HT-29 (cell line): ENCODE data around the gene EIF2B5. TPM values are rescaled to one million over a fixed set of nuclear protein-coding genes. Genes with fewer than 3 reads are reported as not detected.
"Not testable (repeated sequence)": the region's sequence is repeated elsewhere in the genome, so short reads cannot be mapped to it uniquely, and the experiment has no call there.

Experiments
- DNase-seq: peaks from one replicate; pipeline ENCODE4 v3.0.0-alpha.2; 2015; ENCODE audit warnings: low spot score
- total RNA-seq: library from RNA; depleted of rRNA; stranded (reverse); fragments of >200 nt; shearing (Covaris generic); gene quantifications from 2 replicates; pipeline ENCODE4 v1.2.3, GENCODE V29; 2014

EIF2B5 gene
- total RNA-seq, 1 experiment from 2014 or later = 36.2 TPM

DNA sequence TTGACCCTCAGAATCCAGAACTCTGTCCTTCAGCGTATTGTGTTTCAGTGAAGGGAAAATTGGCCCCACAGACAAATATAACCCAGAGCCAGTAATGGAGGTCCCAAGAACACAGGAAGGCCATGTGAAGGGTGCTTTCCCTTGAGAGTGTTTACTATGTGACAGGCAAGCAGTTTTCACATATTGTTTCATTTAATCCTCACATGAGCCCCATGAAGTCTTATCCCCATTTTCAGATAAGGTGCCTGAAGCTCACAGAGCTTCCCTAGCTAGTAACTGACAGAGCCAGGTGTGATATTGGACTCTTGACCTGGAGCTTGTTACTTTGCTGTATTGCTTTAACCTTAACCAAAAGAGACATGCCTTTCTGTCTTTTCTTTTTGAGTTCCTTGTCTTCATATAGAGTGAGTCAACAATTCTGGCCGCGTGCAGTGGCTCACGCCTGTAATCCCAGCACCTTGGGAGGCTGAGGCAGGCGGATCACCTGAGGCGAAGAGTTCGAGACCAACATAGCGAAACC, 10.7 kb downstream of the EIF2B5 start:
- no peak for DNase-seq

- DNase-seq = no peak
Measured at GRCh38 chr3:184148076-184148475, 12.9 kb downstream of the EIF2B5 start.

- DNase-seq = no peak
Measured at GRCh38 chr3:184149123-184149522, 14.0 kb downstream of the EIF2B5 start.

DNA sequence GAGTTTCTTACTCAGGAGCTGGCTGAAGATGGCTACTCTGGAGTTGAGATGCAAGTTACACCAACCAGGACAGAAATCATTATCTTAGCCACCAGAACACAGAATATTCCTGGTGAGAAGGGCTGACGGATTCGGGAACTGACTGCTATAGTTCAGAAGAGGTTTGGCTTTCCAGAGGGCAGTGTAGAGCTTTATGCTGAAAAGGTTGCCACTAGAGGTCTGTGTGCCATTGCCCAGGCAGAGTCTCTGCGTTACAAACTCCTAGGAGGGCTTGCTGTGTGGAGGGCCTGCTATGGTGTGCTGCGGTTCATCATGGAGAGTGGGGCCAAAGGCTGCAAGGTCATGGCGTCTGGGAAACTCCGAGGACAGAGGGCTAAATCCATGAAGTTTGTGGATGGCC, 14.6 kb downstream of the EIF2B5 start:
- DNase-seq = peak; percentile 45

- peak; percentile 71 for DNase-seq
Measured at GRCh38 chr3:184154885-184155643, 19.9 kb downstream of the EIF2B5 start, which contains the start of gene DVL3. TSS of gene DVL3 (plus strand) at chr3:184155377. CDS start at chr3:184155636, 259 bp downstream.

DNA sequence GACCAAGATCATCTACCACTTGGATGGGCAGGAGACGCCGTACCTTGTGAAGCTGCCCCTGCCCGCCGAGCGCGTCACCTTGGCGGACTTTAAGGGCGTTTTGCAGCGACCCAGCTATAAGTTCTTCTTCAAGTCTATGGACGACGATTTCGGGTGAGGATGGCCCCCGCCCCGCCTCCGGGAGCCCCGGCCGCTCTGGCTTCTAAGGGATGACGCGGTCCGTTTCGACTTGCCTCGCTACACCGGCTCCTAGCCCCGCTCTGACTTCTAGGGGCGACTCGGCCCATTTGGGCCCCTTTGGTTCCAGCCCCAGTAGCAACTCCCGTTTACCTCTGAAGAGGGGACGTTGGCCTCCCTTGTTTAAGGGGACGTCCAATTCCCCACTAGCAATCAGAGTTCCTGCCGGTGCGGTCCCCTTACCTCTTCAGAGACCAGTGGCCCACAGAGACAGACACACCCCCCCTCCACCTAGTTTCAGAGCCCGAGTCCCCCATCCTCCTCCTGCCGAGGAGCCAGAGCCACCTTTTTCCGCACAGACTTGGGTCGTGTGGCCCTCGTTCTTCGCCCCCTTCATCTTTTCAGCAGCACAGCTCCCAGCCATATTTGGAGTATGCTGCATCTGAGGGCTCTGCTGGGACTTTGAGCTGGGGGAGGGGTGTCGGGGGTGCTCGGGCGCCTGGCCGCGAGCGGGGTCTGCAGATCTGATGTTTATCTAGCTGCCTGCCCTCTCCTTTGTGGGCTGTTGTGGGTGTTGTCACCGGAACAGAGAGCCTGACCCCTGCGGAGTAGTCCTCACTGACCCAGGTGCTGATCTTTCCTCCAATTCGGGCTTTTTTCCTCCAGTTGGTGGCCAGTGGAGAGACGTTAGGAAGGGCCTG, 20.7 kb downstream of the EIF2B5 start:
- DNase-seq = peak; percentile 33

DNA sequence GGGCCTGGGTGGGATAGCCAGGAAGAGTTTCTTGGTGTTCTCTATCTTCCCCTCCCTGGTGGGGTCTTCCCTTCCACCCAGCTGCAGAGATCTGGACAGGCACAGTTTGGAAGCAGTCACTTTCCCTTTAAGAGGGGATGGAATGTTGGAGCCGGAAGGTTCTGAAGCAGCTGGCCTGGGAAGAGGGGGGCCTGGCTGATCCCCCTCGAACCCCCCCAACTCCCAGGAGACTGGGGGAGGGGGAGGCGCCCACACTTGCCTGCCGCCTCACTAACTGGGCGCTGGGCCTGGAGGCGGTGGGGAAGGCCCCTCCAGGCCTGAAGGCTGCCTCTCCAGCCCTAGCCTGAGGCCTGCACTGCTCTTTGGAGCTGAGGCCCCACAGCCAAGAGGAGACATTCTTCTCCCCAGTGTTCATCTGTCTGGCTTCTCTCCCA, 21.4 kb downstream of the EIF2B5 start:
- peak; percentile 32 for DNase-seq

- DNase-seq = no peak
Measured at GRCh38 chr3:184157206-184157605, 22.0 kb downstream of the EIF2B5 start.

DNA sequence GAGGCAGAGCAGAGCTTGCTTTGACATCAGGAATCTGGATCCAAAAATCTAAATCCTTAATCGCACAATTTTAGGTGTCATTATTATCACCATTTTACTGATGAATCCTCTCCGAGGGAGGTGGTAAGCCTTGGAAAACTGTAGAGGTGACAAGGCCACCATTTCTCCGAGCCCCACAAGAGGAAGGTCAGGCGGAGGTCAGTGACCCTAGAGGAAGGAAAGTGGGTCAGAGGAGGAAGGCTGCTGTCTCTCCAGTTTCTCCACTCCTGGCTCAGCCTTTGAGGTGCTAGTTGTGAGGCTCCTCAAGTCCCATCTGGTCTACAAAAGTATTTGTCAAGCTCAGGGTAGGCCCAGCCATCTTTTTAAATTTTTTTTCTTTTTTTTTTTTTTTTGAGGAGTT, 23.2 kb downstream of the EIF2B5 start:
- DNase-seq = no peak

- no peak for DNase-seq
Measured at GRCh38 chr3:184160456-184160855, 25.3 kb downstream of the EIF2B5 start.

- not testable (repeated sequence) for DNase-seq
Measured at GRCh38 chr3:184162571-184163070, 27.5 kb downstream of the EIF2B5 start.

GRCh38 chr3:184164648-184165330, 29.6 kb downstream of the EIF2B5 start:
- no peak for DNase-seq

- DNase-seq = no peak
Measured at GRCh38 chr3:184165543-184165942, 30.4 kb downstream of the EIF2B5 start.

- no peak for DNase-seq
Measured at GRCh38 chr3:184166671-184167070, 31.5 kb downstream of the EIF2B5 start.

- DNase-seq = no peak
Measured at GRCh38 chr3:184167786-184168185, 32.6 kb downstream of the EIF2B5 start.

DNA sequence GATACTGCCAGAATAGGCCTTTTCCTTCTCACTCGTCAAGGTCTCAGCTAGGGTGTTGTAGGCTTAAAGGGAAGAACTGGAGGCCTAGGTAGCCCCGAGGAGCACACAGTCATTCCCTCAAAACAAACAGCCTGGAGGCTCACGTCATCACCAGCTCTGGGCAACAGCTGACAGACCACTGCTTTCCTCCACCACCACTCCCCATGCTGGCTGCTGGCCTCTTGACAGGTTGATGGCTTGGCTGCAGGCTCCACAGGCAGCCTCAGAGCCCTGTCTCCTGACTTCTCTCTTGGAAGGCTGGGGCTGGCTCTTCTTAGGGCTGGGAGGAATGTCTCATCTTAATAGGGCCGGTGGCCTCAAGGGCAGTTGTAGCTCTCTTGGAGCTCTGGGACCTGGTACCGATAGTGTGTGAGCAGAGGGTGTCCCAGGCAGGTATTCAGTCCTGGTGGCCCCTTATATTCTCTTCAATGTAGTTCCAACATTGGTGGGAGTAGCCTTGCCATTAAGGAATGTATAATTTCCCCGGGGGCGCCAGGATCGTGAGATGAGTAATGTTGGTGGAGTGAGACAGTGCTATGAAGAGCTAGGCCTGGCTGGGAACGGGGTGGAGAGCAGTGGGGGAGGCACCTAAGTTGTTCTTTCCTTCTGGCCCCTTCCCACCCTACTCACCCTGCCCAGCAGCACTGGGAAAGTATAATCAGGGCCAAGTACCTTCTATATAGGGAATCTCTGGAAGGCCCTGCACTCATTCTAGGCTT, 33.4 kb downstream of the EIF2B5 start:
- no peak for DNase-seq

GRCh38 chr3:184169896-184170875, 35.0 kb downstream of the EIF2B5 start:
- no peak for DNase-seq

- no peak for DNase-seq
Measured at GRCh38 chr3:184171562-184171961, 36.4 kb downstream of the EIF2B5 start.

DNA sequence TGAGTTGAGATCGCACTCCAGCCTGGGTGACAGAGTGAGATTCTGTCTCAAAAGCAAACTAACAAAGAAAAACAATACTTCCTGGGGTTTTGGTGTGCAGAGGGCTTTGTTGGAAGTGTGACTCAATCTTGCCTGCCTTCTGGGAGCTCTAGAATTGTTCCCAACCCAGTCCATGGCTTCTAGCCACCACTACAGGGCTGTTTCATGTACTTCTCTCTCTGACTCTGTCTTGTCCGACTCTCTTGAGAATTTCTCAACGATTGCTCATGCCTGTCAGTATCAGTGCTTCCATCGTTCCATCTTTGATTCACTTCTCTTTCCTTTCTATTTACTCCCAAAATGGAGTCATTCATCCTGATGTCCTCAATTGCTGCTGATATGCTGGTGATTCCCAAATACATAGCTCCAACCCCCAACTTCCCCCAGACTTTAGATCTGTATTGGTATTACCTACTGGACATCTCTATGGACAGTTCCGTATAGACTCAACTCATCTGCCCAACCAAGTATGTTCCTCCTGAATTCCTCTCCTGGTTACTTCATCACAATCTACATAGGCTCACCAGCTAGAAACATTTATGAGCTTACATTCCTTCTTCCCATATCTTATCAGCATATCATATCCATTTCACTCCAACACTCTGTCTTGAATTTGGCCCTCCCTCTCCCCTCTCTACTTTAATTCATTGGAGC, 37.7 kb downstream of the EIF2B5 start:
- DNase-seq = no peak
